Activated naive CD4-positive, alpha-beta T cell treated with anti-CD3 and anti-CD28 coated beads for 36 hours (primary cell): ENCODE results near the gene HDGFL2. TPM values are rescaled to one million over a fixed set of nuclear protein-coding genes. Genes with fewer than 3 reads are reported as not detected.
"Not testable (repeated sequence)": the region's sequence is repeated elsewhere in the genome, so short reads cannot be mapped to it uniquely, and the experiment has no call there.

Experiments used
- CTCF ChIA-PET: fragments of 350-600 bp; sonication (Branson Sonifier 250); formaldehyde crosslinking; loops from one replicate; lab custom pipeline; 2021; ENCODE audit warnings: antibody characterized with exemption; lab: Charles Lee
- DNase-seq: peaks from one replicate; pipeline ENCODE4 v3.0.0-alpha.2; 2020
- H3K27ac Mint-ChIP-seq: one replicate; pipeline ENCODE4 v1.8.0; 2021; ENCODE audit warnings: mild to moderate bottlenecking, mixed read lengths
- H3K27me3 Mint-ChIP-seq: one replicate; pipeline ENCODE4 v1.8.0; 2021; ENCODE audit warnings: low read depth, mixed read lengths
- H3K36me3 Mint-ChIP-seq: one replicate; pipeline ENCODE4 v1.8.0; 2021; ENCODE audit warnings: low read depth, mixed read lengths
- H3K4me1 Mint-ChIP-seq: one replicate; pipeline ENCODE4 v1.8.0; 2021; ENCODE audit warnings: low read depth, mixed read lengths
- H3K4me3 Mint-ChIP-seq: one replicate; pipeline ENCODE4 v1.8.0; 2021; ENCODE audit warnings: mild to moderate bottlenecking, moderate library complexity, mixed read lengths
- H3K9me3 Mint-ChIP-seq: one replicate; pipeline ENCODE4 v1.8.0; 2021; ENCODE audit warnings: mixed read lengths
- intact Hi-C: fragments of 100-400 bp; cut with micrococcal nuclease; formaldehyde crosslinking; loops from one replicate; pipeline ENCODE4 v1.15.1; 2023
- total RNA-seq, 2 experiments: library from RNA; stranded (reverse); gene quantifications; one replicate each; pipeline ENCODE4 v1.2.3, GENCODE V29; 2021

HDGFL2 gene
- total RNA-seq, 2 experiments from 2014 or later = 43.0 to 43.5 TPM

GRCh38 chr19:4518345-4519171 is 46.5 kb downstream of the HDGFL2 start, which contains the start of gene PLIN4:
Gene PLIN4, minus strand, starts transcription at chr19:4518486. Its CDS starts 214 bp downstream, at chr19:4518272.
- CTCF ChIA-PET = no interaction called here
- Mint-ChIP-seq H3K36me3 (no peaks in the 10 kb centered on the region), H3K9me3 (no peaks in the 10 kb centered on the region), H3K4me3 (no peak within 1 kb of the TSS), H3K27me3 (peaks cover 5% of the 10 kb centered on the region), H3K4me1 (no peaks in the 10 kb centered on the region), H3K27ac (no peak within 1 kb of the TSS)
- no peak for DNase-seq
- intact Hi-C loops = no loop called here

GRCh38 chr19:4519172-4519496 is 47.0 kb downstream of the HDGFL2 start:
- no peaks in the 10 kb centered on the region for H3K9me3 Mint-ChIP-seq
- no peak for DNase-seq
- intact Hi-C loops = no loop called here
- H3K4me3 Mint-ChIP-seq = no peak overlapping the region
- peaks cover 5% of the 10 kb centered on the region for H3K27me3 Mint-ChIP-seq
- no peak overlapping the region for H3K27ac Mint-ChIP-seq
- no peaks in the 10 kb centered on the region for H3K36me3 Mint-ChIP-seq
- CTCF ChIA-PET = no interaction called here
- H3K4me1 Mint-ChIP-seq = no peaks in the 10 kb centered on the region

GRCh38 chr19:4519521-4520277 is 47.6 kb downstream of the HDGFL2 start:
- CTCF ChIA-PET = interaction anchor here (1.0 kb wide), 1 partner anchor 380 kb away, joined by 3 read pairs; no protein-coding TSS in a partner anchor
- Mint-ChIP-seq H3K27ac (no peak overlapping the region), H3K27me3 (peaks cover 5% of the 10 kb centered on the region), H3K4me3 (no peak overlapping the region), H3K4me1 (no peaks in the 10 kb centered on the region), H3K9me3 (no peaks in the 10 kb centered on the region), H3K36me3 (no peaks in the 10 kb centered on the region)
- DNase-seq = no peak
- intact Hi-C loops = no loop called here

DNA sequence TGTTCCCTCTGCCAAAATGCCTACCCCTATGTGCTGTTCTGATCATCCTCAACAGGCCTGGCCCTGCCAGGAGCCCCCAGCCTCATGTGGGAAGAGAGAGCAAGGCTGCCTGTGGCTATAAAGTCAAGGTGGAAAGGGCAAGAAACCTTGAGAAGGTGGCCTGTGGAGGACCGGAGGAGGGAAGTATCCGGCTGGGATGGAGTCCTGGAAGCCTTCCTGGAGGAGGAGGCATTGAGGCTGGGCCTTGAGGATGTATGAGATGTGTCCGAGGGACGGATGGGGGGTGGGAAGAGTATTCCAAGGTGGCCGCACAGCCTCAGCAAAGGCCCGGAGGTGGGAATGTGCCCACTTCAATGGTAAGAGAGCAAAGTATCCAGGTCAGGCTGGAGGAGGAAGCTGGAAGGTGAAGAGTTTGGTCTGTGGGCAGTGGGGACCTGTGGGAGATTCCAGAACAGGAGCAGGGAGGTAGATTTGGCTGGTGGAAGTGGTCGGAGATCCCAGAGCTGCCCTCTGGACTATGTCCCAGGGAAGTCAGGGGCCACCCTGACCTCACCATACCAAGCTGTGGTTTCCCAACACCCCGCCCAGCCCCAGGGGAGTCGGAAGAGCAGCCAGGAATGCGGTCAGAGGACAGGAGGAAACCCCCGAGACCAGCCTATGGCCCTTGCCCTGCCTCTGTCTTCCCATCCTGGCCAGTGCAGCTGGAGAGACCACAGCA is 49.2 kb downstream of the HDGFL2 start:
- intact Hi-C loops = no loop called here
- no peak for DNase-seq
- H3K36me3 Mint-ChIP-seq = no peaks in the 10 kb centered on the region
- CTCF ChIA-PET = interaction anchor here (0.6 kb wide), 3 partner anchors 10 to 72 kb away, joined by 3 to 6 read pairs (median 3); no protein-coding TSS in a partner anchor
- H3K27ac Mint-ChIP-seq = no peak overlapping the region
- H3K9me3 Mint-ChIP-seq = no peaks in the 10 kb centered on the region
- no peaks in the 10 kb centered on the region for H3K4me1 Mint-ChIP-seq
- peaks cover 5% of the 10 kb centered on the region for H3K27me3 Mint-ChIP-seq
- no peak overlapping the region for H3K4me3 Mint-ChIP-seq

DNA sequence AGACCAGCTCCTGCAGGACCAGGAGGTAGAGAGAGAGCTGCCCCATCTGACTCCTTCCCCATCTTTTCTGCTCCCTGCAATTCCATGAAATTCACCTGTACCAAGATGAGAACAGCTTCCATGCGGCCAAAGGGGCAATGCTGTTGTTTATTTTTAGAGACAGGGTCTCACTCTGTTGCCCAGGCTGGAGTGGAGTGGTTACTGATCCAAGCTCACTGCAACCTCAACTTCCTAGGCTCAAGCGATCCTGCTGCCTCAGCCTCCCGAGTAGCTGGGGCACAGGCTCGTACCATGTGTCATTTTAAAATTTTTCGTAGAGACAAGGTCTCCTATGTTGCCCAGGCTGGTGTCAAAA is 49.8 kb downstream of the HDGFL2 start:
- Mint-ChIP-seq H3K4me3 (no peak overlapping the region), H3K27ac (no peak overlapping the region), H3K9me3 (no peaks in the 10 kb centered on the region), H3K4me1 (no peaks in the 10 kb centered on the region), H3K36me3 (no peaks in the 10 kb centered on the region), H3K27me3 (peaks cover 5% of the 10 kb centered on the region)
- CTCF ChIA-PET = interaction anchor here (0.6 kb wide), 2 partner anchors 9 to 14 kb away, joined by 3 to 6 read pairs; no protein-coding TSS in a partner anchor
- intact Hi-C loops = no loop called here
- no peak for DNase-seq

DNA sequence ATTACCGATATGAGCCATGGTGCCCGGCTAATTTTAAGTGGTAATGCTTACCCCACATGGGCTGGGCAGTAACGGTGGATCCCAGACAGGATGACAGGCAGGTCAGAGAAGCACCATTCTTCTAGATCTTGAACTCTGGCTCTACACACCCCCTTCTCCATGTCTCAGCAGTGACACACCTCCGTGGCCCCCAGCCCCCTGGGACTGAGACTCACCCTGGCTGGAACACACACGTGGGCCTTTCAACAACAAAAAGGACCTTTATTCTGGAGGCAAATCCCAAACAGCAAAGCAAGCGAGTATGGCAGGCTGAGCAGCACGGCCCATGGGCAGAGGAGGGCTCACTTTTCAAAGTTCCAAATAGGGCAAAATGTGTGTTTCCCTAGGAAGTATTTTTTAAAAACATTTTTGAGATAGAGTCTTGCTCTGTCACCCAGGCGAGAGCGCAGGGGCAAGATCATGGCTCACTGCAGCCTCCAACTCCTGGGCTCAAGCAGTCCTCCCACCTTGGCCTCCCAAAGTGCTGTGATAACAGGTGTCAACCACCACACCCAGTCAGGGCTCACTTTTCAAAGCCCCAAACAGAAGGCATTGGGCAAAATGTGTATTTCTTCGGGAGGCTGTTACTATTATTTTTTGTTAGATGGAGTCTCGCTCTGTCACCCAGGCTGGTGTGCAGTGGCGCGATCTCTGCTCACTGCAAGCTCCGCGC is 50.4 kb downstream of the HDGFL2 start:
- no peaks in the 10 kb centered on the region for H3K9me3 Mint-ChIP-seq
- H3K4me1 Mint-ChIP-seq = no peaks in the 10 kb centered on the region
- no peak overlapping the region for H3K27ac Mint-ChIP-seq
- DNase-seq = no peak
- no peaks in the 10 kb centered on the region for H3K36me3 Mint-ChIP-seq
- no peak overlapping the region for H3K4me3 Mint-ChIP-seq
- intact Hi-C loops = no loop called here
- H3K27me3 Mint-ChIP-seq = peaks cover 5% of the 10 kb centered on the region
- CTCF ChIA-PET = interaction anchor here (0.6 to 1.9 kb wide), 6 partner anchors 11 to 111 kb away, joined by 3 to 8 read pairs (median 5); no protein-coding TSS in a partner anchor

GRCh38 chr19:4523306-4524110 is 51.4 kb downstream of the HDGFL2 start:
- Mint-ChIP-seq H3K27me3 (peaks cover 5% of the 10 kb centered on the region), H3K9me3 (no peaks in the 10 kb centered on the region), H3K4me3 (no peak overlapping the region), H3K4me1 (no peaks in the 10 kb centered on the region), H3K36me3 (no peaks in the 10 kb centered on the region), H3K27ac (no peak overlapping the region)
- CTCF ChIA-PET = interaction anchor here (0.6 to 2.6 kb wide), 8 partner anchors 10 to 202 kb away, joined by 3 to 17 read pairs (median 7); partner anchors contain the start of gene PLIN5
- intact Hi-C loops = no loop called here
- DNase-seq = peak; percentile 42

DNA sequence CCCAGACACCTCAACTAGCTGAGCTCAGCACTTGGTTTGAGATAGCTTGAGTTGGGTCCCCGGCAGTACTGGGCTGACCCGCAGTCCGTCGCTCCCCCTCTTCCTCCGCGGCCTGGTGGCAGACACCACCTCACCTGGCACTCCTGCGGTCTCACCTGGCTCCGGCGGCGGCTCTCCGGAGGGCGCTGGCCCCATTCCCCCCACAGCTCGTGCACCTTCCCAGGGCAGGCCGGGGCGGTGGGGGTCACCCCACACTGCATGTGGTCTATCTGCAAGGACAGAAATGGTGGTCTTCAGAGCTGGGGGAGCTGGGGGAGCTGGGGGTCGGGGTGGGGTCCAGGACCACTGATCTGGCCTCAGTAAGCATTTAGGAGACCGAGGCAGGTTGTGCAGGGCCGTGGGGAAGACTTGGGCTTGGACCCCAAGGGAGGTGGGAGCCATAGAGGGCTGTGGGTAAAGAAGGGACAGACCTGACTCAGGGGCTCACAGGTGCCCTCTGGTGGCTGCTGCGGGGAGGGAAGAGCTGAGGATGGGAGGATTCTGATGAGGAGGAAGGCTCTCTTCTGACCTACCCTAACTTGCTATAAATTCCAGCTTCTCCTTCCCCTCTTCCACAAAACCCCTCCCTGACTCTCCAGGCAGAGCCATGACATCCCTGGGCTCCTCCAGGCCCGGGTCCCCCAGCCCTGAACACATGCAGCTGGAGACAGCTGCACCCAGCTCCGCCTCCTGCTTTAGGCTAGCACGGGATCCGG is 52.9 kb downstream of the HDGFL2 start:
- CTCF ChIA-PET = interaction anchor here (0.6 to 2.6 kb wide), 27 partner anchors 9 to 463 kb away, joined by 3 to 17 read pairs (median 4); partner anchors contain the start of genes LRG1, PLIN5 and TMIGD2
- DNase-seq = peak; percentile 84
- Mint-ChIP-seq H3K36me3 (no peaks in the 10 kb centered on the region), H3K9me3 (no peaks in the 10 kb centered on the region), H3K4me3 (no peak overlapping the region), H3K4me1 (no peaks in the 10 kb centered on the region), H3K27me3 (no peaks in the 10 kb centered on the region), H3K27ac (no peak overlapping the region)
- intact Hi-C loops = loop anchor here (1.0 kb wide), 2 partner anchors 53 to 258 kb away; partner anchors contain the start of gene HDGFL2

- H3K27ac Mint-ChIP-seq = no peak overlapping the region
- DNase-seq = no peak
- no peaks in the 10 kb centered on the region for H3K9me3 Mint-ChIP-seq
- CTCF ChIA-PET = interaction anchor here (0.6 to 2.6 kb wide), 22 partner anchors 10 to 463 kb away, joined by 3 to 17 read pairs (median 4); partner anchors contain the start of genes LRG1 and PLIN5
- no peak overlapping the region for H3K4me3 Mint-ChIP-seq
- intact Hi-C loops = loop anchor here (1.0 kb wide), 2 partner anchors 53 to 258 kb away; partner anchors contain the start of gene HDGFL2
- H3K36me3 Mint-ChIP-seq = no peaks in the 10 kb centered on the region
- H3K27me3 Mint-ChIP-seq = no peaks in the 10 kb centered on the region
- H3K4me1 Mint-ChIP-seq = no peaks in the 10 kb centered on the region
These were observed 53.5 kb downstream of the HDGFL2 start for GRCh38 chr19:4525563-4526002.

- H3K4me1 Mint-ChIP-seq, H3K27me3 Mint-ChIP-seq, H3K9me3 Mint-ChIP-seq, H3K27ac Mint-ChIP-seq, H3K4me3 Mint-ChIP-seq, DNase-seq, intact Hi-C loops, H3K36me3 Mint-ChIP-seq: not testable (repeated sequence)
- CTCF ChIA-PET = interaction anchor here (0.6 to 0.7 kb wide), 3 partner anchors 75 to 1686 kb away, joined by 3 to 7 read pairs (median 4); no protein-coding TSS in a partner anchor
These were observed 55.3 kb downstream of the HDGFL2 start for GRCh38 chr19:4527377-4527776.
